GM19043 (cell line): Measurements from ENCODE around the gene LRRC2.
"Not testable (repeated sequence)": the region's sequence is repeated elsewhere in the genome, so short reads cannot be mapped to it uniquely, and the experiment has no call there.

Source experiments
- ATAC-seq: cut with Tn5 transposase; IDR thresholded peaks from one replicate; pipeline ENCODE4 v1.9.1; 2021; ENCODE audit warnings: low read depth; ENCODE audit not compliant: unreplicated experiment

Gene LRRC2, protein sequence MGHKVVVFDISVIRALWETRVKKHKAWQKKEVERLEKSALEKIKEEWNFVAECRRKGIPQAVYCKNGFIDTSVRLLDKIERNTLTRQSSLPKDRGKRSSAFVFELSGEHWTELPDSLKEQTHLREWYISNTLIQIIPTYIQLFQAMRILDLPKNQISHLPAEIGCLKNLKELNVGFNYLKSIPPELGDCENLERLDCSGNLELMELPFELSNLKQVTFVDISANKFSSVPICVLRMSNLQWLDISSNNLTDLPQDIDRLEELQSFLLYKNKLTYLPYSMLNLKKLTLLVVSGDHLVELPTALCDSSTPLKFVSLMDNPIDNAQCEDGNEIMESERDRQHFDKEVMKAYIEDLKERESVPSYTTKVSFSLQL

DNA sequence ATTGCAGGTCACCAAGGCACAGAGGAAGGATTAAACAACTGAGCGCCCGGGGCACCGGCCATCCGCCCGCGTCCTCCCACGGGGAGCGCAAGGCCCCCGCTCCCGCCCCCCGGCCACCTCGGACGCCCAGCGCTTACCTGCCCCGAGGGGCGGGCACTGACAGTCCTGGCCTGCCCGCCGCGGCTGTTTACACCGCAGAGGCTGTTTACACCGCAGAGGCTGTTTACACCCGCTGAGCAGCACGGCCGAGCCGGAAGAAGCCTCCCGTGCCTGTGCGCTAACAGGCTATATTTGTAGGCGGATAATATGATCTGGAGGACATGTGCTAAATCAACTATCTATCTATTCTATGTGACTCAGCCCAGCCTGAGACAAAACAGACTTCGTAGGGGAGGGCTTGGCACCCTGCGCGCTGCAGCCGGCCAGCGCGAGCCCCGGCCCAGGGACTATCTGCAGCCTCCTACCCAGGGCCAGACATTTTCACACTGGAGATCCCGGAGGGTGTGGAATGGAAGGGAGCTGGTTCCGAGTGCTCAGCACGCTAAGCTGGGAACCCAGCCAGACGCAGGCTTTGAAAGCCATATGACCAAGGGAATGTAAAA is at the start of gene LRRC2:
LRRC2 (minus strand) TSS at position 263 of the 602 bp plus-strand sequence. CDS start 14,711 bp downstream, outside the sequence.
- no peak for ATAC-seq

- ATAC-seq = no peak
These were observed 49.1 kb upstream of the LRRC2 start for GRCh38 chr3:46615050-46615775.

GRCh38 chr3:46614431-46614830 is 48.3 kb upstream of the LRRC2 start:
- no peak for ATAC-seq

DNA sequence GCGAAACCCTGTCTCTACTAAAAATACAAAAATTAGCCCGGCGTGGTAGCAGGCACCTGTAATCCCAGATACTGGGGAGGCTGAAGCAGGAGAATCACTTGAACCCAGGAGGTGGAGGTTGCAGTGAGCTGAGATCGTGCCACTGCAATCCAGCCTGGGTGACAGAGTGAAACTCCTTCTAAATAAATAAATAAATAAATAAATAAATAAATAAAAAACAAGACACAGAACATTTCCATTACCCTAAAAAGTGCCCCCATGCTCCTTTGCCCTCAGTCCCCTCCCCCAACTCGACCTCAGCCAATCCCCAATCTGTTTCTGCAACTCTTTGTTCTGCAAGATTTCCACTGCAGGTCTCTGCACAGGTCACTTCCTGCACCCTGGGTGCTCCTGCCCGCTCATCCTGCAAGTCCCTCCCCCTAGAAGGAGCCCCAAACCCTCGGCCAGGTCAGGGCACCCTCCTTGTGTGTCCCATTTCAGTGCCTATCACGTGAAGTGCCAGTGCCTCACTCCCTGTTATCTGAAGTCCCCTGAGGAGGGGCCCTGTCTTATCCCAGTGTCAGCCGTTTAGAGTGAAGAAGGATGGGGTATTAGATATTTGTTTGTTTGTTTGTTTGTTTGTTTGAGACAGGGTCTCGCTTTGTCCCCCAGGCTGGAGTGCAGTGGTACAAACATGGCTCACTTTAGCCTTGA is 47.4 kb upstream of the LRRC2 start:
- no peak for ATAC-seq

- no peak for ATAC-seq
These were observed 46.2 kb upstream of the LRRC2 start, which contains the start of gene FAM240A for GRCh38 chr3:46612324-46612723. FAM240A (plus strand) TSS chr3:46612525; CDS start chr3:46612684, 159 bp downstream.

DNA sequence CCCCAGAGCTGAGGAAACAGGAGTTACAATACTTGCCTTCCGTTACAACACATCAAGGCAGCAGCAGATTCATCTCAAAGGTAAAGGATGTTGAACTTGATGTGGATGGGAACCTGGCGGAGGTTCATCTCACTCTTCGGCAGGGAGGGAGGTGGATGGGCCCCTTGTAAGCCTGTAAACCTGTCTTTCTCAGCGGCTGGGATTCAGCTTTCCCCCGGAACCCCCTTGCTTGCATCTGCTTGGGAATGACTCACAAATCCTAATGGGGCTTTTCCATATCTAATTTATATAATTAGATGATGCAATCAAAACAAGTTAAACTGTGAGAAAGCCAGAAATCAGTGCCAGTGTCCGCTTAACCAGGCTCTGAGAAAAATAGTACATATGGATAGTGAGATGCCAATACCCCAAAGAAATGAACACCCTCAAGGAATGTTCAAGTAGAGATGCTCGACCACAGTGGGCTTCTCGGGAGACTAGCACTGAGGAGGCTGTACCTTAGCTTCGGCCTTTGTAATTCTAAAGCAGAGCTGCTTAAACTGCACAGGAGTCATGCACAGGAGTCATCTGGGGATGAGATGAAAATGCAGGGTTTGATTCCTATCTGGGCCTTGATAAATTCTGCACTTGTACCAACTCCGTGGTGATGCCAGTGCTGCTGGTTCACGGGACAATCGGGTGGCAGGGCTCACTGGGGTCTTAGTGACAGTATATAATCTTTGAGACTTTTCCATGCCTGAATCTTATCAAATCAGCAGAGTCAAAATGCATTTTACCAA is 44.0 kb upstream of the LRRC2 start:
- no peak for ATAC-seq

DNA sequence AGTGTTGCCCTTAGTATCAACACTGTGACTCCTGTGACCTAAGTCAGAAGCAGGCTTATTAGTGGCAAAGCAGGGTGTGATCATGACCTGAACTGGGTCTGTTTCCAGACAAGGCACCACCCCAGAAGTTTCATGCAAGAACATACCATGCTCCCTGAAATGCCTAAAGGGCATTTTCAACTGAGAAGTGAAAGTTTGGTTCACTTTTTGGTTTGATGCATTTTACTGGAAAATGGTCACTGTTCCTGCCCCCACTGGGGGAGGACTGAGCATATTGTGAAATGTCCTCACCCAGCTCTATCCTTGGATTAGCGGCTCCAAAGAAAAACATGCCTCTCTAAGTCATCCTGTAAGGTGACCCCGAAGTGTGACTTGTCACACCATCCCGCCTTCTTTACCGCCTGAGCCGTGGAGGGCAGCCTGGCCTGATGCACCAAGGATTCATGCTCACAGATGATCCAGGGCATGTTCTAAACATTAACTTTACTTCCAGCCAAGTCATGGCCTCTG is 43.2 kb upstream of the LRRC2 start:
- ATAC-seq = no peak

- no peak for ATAC-seq
These were observed 41.5 kb upstream of the LRRC2 start for GRCh38 chr3:46607603-46608028.

DNA sequence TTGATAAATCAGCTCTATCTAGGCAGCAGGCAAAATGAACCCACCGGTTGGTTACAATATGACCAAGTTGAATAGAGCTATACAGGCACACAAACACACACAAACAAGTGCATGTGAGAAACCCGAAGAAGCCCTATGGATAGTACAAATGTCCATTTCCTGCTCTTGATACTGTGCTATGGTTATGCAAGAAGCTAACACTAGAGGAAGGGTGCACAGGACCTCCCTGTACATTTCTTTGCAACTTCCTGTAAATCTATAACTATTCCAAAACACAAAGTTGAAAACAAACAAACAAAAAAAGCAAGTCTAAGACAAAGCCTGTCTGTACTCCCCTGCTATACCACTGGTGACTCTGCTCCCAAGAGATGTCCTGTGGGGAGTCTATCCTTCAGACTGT is 38.0 kb upstream of the LRRC2 start:
- no peak for ATAC-seq

- ATAC-seq = no peak
These were observed 37.4 kb upstream of the LRRC2 start for GRCh38 chr3:46603446-46604046.

- no peak for ATAC-seq
These were observed 33.5 kb upstream of the LRRC2 start for GRCh38 chr3:46599590-46599989.

DNA sequence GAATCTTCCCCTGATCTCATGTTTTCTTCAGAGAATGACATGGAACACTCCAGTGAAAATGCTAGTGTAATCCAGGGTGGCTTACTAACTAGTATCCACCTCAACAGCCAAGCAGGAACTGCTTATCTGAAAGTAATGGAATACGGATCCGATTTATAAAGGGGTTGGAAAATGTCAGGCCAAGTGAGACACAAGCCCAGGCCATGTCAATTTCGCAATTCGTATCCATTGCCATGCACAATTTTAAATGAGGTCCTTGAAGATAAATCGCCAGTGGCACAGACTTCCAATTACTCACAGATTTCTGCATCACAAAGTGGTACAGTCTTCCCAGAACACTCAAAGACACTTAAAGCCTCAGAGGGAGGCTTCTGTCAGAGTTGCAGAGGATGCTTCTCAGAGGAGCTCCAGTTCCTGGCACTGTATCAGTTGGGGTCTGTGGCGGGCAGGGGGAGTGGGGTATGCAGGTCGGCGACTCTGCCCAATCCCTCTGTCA is 29.8 kb upstream of the LRRC2 start:
- no peak for ATAC-seq

DNA sequence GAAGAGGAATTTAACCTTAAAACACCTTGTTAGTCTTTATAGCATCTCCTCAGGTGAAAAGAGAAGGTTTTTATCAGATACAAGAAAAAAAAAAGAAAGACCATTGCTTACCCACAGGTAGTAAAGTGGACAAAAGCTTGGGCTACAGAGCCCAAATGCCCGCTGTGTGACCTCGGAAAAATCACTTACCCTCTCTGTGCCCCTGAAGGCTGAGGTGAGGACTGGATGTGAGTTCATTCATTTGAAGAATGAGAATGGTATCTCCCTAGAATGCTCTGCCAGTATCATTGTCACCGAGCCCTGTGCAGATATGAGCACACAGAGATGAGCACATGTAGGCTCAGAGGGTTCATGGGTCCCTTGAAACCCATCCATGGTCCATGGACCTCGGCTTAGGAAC is 28.6 kb upstream of the LRRC2 start:
- no peak for ATAC-seq

- no peak for ATAC-seq
These were observed 27.9 kb upstream of the LRRC2 start for GRCh38 chr3:46593979-46594378.

GRCh38 chr3:46593274-46593862 is 27.3 kb upstream of the LRRC2 start:
- ATAC-seq = no peak

DNA sequence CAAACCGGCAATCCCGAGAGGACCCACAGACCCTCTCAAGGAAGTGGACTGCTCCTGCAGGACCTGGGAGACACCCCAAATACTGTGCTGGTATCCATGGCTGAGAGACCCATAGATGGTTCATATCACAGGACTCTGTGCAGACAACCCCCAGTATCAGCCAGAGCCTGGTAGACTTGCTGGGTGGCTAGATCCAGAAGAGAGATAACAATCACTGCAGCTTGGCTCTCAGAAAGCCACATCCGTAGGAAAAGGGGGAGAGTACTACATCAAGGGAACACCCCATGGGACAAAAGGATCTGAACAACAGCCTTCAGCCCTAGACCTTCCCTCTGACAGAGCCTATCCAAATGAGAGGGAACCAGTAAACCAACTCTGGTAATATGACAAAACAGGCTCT is 21.2 kb upstream of the LRRC2 start:
- ATAC-seq = not testable (repeated sequence)

- ATAC-seq = no peak
These were observed 20.7 kb upstream of the LRRC2 start for GRCh38 chr3:46586738-46587246.

DNA sequence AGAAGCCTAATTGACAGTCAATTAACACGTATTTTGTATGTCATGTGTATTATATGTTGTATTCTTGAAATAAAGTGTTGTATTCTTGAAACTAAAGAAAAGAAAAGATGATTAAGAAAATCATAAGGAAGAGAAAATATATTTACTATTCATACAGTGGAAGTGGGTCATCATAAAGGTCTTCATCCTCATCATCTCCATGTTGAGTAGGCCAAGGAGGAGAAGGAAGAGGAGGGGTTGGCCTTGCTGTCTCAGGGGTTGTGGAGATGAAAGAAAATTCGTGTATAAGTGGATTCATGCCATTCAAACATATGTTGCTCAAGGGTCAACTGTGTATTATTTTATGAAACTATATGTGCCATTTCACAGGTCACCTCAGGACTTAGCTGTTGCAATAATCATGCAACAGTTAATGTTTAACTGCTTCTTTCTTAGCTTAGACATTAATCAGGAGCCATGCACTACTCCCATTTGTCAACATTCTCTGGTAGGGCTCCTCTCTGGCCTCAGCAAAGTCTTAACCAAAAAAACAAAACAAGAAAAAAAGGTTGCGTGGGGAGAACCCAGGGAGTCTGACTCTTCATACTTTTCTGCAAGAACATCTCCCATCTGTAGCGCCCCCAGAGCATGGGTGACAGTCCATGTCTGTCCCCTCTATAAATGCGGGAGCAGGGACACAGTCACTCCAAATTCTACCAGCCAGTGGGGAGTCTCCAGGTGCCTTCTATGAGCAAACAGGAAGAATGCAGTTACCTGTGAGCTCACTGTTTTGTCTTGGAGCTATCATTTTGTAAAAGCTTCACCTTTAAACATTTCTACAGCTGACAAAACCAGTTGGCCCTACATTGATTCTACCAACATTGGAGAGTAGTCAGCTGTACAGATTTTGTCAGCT is 19.9 kb upstream of the LRRC2 start:
- no peak for ATAC-seq
